HCT116 (cell line): ENCODE data around the gene OST4. TPM values are rescaled to one million over a fixed set of nuclear protein-coding genes. Genes with fewer than 3 reads are reported as not detected.
"Not testable (repeated sequence)": the region's sequence is repeated elsewhere in the genome, so short reads cannot be mapped to it uniquely, and the experiment has no call there.

Experiments
- ATAC-seq: fragments of 200-7000 bp; cut with Tn5 transposase; 2 replicates; pipeline ENCODE4 v1.9.1; 2020; ENCODE audit warnings: mild to moderate bottlenecking, moderate library complexity
- BruUV-seq: library from RNA; stranded (reverse); fragments of 400-500 nt; replicated peaks from 2 replicates; lab custom pipeline; 2021; lab: Mats Ljungman, UMichigan
- CTCF ChIA-PET: fragments of 300-600 bp; sonication (Branson Sonifier 250); formaldehyde crosslinking; loops from one replicate; lab custom pipeline; 2021; ENCODE audit warnings: antibody characterized with exemption; lab: Charles Lee
- POLR2A ChIA-PET: fragments of 300-600, 350-600 bp; sonication (Branson Sonifier 250); formaldehyde crosslinking; loops from one replicate; lab custom pipeline; 2021; ENCODE audit warnings: antibody characterized with exemption; lab: Charles Lee
- RAD21 ChIA-PET, 2 experiments: fragments of 300-600 bp; sonication (Branson Sonifier 250); formaldehyde crosslinking; loops; one replicate each; lab custom pipeline; 2023; ENCODE audit warnings: low total read pairs in 2 of 2; ENCODE audit not compliant: uncharacterized antibody in 2 of 2, unreplicated experiment in 2 of 2, low non-redundant PET in 1 of 2; lab: Charles Lee
- DNase-seq: peaks from one replicate; pipeline ENCODE4 v3.0.0-alpha.2; 2010; ENCODE audit warnings: low read depth, low spot score
- H2AFZ ChIP-seq: fragments of 200-600 bp; shearing (Covaris generic), sonication (generic); 2 replicates; pipeline ENCODE4 v1.6.1; 2017; ENCODE audit warnings: low read depth, mixed run types, mixed read lengths, antibody characterized with exemption, low read length; ENCODE audit not compliant: poor library complexity, severe bottlenecking
- H3K27ac ChIP-seq: 2 replicates; pipeline ENCODE4 v1.5.1; 2012; ENCODE audit warnings: low read depth, low read length
- H3K27me3 ChIP-seq: fragments of 200-600 bp; sonication (generic); 2 replicates; pipeline ENCODE4 v1.6.1; 2016; ENCODE audit warnings: mixed run types, low read length, mixed read lengths; ENCODE audit not compliant: insufficient read depth
- H3K36me3 ChIP-seq, 2 experiments: fragments of 200-500 bp in 1 of 2; fragments of 200-600 bp in 1 of 2; sonication (Bioruptor generic) in 1 of 2; sonication (generic) in 1 of 2; 2 replicates each; pipeline versions ENCODE4 v1.5.1 to v1.6.1; 2014 to 2016; ENCODE audit warnings: low read length in 2 of 2, inconsistent platforms in 1 of 2, mixed read lengths in 1 of 2, mixed run types in 1 of 2; ENCODE audit not compliant: insufficient read depth in 2 of 2, control insufficient read depth in 1 of 2
- H3K4me1 ChIP-seq, 2 experiments: fragments of 200-600 bp in 1 of 2; sonication (generic) in 1 of 2; 2 replicates each; pipeline versions ENCODE4 v1.5.1 to v1.6.1; 2012 to 2017; ENCODE audit warnings: low read length in 2 of 2, inconsistent platforms in 1 of 2, mild to moderate bottlenecking in 1 of 2, mixed read lengths in 1 of 2, mixed run types in 1 of 2, moderate library complexity in 1 of 2; ENCODE audit not compliant: insufficient read depth in 2 of 2, control insufficient read depth in 1 of 2
- H3K4me2 ChIP-seq: fragments of 200-600 bp; sonication (generic); 2 replicates; pipeline ENCODE4 v1.6.1; 2017; ENCODE audit warnings: mixed run types, low read length, mixed read lengths
- H3K4me3 ChIP-seq, 2 experiments: fragments of 200-600 bp in 1 of 2; sonication (generic) in 1 of 2; replicated peaks in 1 of 2; 2 replicates each; pipeline ENCODE4 v1.5.1; 2011 to 2016; ENCODE audit warnings: low read length in 2 of 2, control low read depth in 1 of 2, low read depth in 1 of 2, mild to moderate bottlenecking in 1 of 2, mixed read lengths in 1 of 2, mixed run types in 1 of 2
- H3K79me2 ChIP-seq: fragments of 200-600 bp; sonication (generic); 2 replicates; pipeline ENCODE4 v1.6.1; 2017; ENCODE audit warnings: mild to moderate bottlenecking, mixed run types, low read length, moderate library complexity, mixed read lengths; ENCODE audit not compliant: insufficient read depth
- H3K9ac ChIP-seq: fragments of 200-600 bp; sonication (generic); 2 replicates; pipeline ENCODE4 v1.6.1; 2016; ENCODE audit warnings: low read length, mixed read lengths
- H3K9me2 ChIP-seq: fragments of 200-600 bp; sonication (generic), shearing (Covaris generic); 2 replicates; pipeline ENCODE4 v1.6.1; 2017; ENCODE audit warnings: mixed run types, mild to moderate bottlenecking, moderate library complexity; ENCODE audit not compliant: insufficient read depth
- H3K9me3 ChIP-seq, 2 experiments: fragments of 200-500 bp in 1 of 2; fragments of 200-600 bp in 1 of 2; sonication (Bioruptor generic) in 1 of 2; sonication (generic) in 1 of 2; 2 replicates each; pipeline ENCODE4 v1.6.1; 2014 to 2017; ENCODE audit warnings: low read length in 2 of 2, mixed read lengths in 2 of 2, inconsistent platforms in 1 of 2, low read depth in 1 of 2, mild to moderate bottlenecking in 1 of 2, mixed run types in 1 of 2, moderate library complexity in 1 of 2; ENCODE audit not compliant: control insufficient read depth in 1 of 2, insufficient read depth in 1 of 2
- H4K20me1 ChIP-seq: fragments of 200-600 bp; sonication (generic), shearing (Covaris generic); 2 replicates; pipeline ENCODE4 v1.6.1; 2017; ENCODE audit warnings: mixed run types, mild to moderate bottlenecking, moderate library complexity; ENCODE audit not compliant: insufficient read depth
- EZH2 ChIP-seq: fragments of 200-600 bp; sonication (generic); IDR thresholded peaks from 2 replicates; pipeline ENCODE4 v1.6.1; 2017; ENCODE audit warnings: antibody characterized with exemption, mixed run types
- EZH2phosphoT487 ChIP-seq: fragments of 200-600 bp; IDR thresholded peaks from 2 replicates; pipeline ENCODE4 v1.6.1; 2018; ENCODE audit warnings: antibody characterized with exemption, borderline replicate concordance
- JUND ChIP-seq: IDR thresholded peaks from 2 replicates; pipeline ENCODE4 v1.6.1; 2012
- TCF7L2 ChIP-seq: IDR thresholded peaks from 2 replicates; pipeline ENCODE4 v1.7.0; 2011; ENCODE audit warnings: borderline replicate concordance, inconsistent platforms; ENCODE audit not compliant: insufficient read depth, insufficient read length; ENCODE audit errors: extremely low read depth
- ZBTB33 ChIP-seq: IDR thresholded peaks from 2 replicates; pipeline ENCODE4 v1.6.1; 2011; ENCODE audit warnings: mild to moderate bottlenecking, low read length, moderate library complexity; ENCODE audit not compliant: insufficient replicate concordance; ENCODE audit errors: extremely low read depth
- ZNF274 ChIP-seq: fragments of 200-500 bp; sonication (Bioruptor generic); IDR thresholded peaks from 2 replicates; pipeline ENCODE4 v1.6.1; 2014; ENCODE audit warnings: mild to moderate bottlenecking, low read depth, low read length, inconsistent platforms
- intact Hi-C: fragments of 100-400 bp; cut with micrococcal nuclease; formaldehyde crosslinking; loops from 2 replicates; pipeline ENCODE4 v1.10.0; 2022
- total RNA-seq: library from RNA; stranded (reverse); gene quantifications from one replicate; pipeline ENCODE4 v1.2.1, GENCODE V29; 2021; ENCODE audit not compliant: unreplicated experiment

Gene OST4
- total RNA-seq, 1 experiment from 2014 or later = 187 TPM

DNA sequence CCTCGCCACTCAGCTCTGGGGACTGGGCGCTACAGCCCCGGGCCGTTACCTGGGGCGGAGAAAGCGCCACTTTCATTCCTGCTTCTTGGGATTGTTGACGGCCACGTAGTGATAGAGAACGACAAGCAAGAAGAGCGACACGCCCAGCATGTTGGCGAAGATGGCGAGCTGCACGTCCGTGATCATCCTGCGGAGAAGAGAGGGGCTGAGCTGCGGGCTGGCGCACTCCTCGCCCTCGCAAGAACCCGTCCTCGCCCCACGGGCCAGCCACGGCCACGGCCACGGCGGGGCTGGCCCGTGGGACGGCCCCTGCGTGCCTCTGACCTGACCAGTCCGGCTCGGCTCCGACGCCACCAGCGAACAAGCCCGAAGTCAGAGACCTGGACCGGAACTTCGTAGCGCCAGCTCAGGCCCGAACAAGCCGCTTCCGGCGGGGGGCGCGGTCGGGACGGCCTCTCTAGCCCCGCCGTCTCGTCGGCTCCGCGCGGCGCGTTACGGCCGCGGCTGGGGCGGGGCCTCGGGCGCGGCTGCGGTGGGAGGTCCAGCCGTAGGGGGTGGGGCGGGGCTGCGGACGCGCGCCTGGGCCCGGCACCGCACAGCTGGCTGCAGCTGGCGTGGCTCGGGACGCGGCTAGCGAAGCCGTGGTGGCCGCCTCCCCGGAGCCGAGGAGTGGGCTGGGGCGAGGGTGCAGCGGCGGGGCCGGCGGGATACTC, at the start of gene OST4 (continued):
- TF ChIP-seq ZBTB33 (peak; percentile 67), EZH2phosphoT487 (no peak), EZH2 (no peak), ZNF274 (no peak), JUND (no peak), TCF7L2 (peak; percentile 39)

GRCh38 chr2:27119330-27119670, 47.8 kb upstream of the OST4 start:
- DNase-seq, POLR2A ChIA-PET, ATAC-seq, intact Hi-C loops, RAD21 ChIA-PET, BruUV-seq, H3K36me3 ChIP-seq, H4K20me1 ChIP-seq, H3K27me3 ChIP-seq, CTCF ChIA-PET, H3K79me2 ChIP-seq, H3K27ac ChIP-seq, H2AFZ ChIP-seq, H3K9me3 ChIP-seq, H3K9me2 ChIP-seq: not testable (repeated sequence)
- peak overlapping the region in 1 of 2 experiments; percentile 53; a peak in 2 of 4 replicates for H3K4me3 ChIP-seq
- H3K4me1 ChIP-seq = peaks cover 0 to 17% of the 10 kb centered on the region in 2 experiments; a peak in 3 of 4 replicates
- peak overlapping the region; percentile 56 for H3K9ac ChIP-seq
- H3K4me2 ChIP-seq = peak overlapping the region; percentile 76
